Measurements from ENCODE around the gene NPIPB5.
"Not testable (repeated sequence)": the region's sequence is repeated elsewhere in the genome, so short reads cannot be mapped to it uniquely, and the experiment has no call there.

The NPIPB5 gene

GRCh38 chr16:22510591-22510990 lies at the start of gene NPIPB5:
TSS of gene NPIPB5 (plus strand) at chr16:22510891. CDS start at chr16:22513802, 2,911 bp downstream.
- DNase-seq; in situ Hi-C loops (cut with MboI; ENCODE audit: low pct_unique_long_range_greater_than_20kb, low sequenced_read_pairs): not testable (repeated sequence)

DNA sequence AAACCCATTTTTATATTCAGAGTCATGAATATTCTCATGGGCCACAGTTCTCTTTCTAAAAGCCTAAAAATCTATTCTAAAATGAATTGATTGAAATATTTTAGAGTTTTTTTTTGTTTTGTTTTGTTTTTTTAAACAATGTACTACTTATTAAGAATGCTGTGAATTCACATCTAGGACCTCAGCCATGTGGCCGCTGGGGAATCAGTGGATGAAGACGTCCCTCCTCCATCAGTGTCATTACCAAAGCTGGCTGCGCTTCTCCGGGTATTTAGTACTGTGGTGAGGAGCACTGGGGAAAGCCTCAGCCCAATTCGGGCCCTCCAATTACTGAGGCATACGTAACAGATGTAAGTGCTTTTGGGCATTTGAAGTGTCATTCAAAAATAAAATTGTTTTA lies 41.8 kb upstream of the NPIPB5 start:
- in situ Hi-C loops (cut with MboI; ENCODE audit: low pct_unique_long_range_greater_than_20kb, low sequenced_read_pairs); DNase-seq: not testable (repeated sequence)

GRCh38 chr16:22537996-22538395 lies 27.3 kb downstream of the NPIPB5 start:
- in situ Hi-C loops (cut with MboI; ENCODE audit: low pct_unique_long_range_greater_than_20kb, low sequenced_read_pairs); DNase-seq: not testable (repeated sequence)

DNA sequence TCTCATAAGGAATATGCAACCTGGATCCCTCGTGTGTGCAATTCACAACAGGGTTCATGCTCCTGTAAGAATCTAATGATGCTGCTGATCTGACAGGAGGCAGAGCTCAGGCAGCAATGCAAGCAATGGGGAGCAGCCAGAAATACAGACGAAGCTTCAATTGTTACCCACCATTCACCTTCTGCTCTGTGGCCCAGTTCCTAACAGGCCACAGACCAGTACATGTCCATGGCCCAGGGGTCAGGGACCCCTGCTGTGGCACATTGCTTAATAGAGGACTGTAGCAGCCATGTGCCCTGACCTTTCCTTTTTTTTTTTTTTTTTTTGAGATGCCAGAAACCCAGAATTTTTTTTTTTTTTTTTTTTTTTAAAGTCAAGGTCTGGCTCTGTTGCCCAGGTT lies 34.1 kb downstream of the NPIPB5 start:
- DNase-seq; in situ Hi-C loops (cut with MboI; ENCODE audit: low pct_unique_long_range_greater_than_20kb, low sequenced_read_pairs): not testable (repeated sequence)

- in situ Hi-C loops (cut with MboI; ENCODE audit: low pct_unique_long_range_greater_than_20kb, low sequenced_read_pairs); DNase-seq: not testable (repeated sequence)
These were observed 35.9 kb downstream of the NPIPB5 start for GRCh38 chr16:22546630-22547029.

- in situ Hi-C loops (cut with MboI; ENCODE audit: low pct_unique_long_range_greater_than_20kb, low sequenced_read_pairs); DNase-seq: not testable (repeated sequence)
These were observed 36.6 kb downstream of the NPIPB5 start for GRCh38 chr16:22547170-22547765.

DNA sequence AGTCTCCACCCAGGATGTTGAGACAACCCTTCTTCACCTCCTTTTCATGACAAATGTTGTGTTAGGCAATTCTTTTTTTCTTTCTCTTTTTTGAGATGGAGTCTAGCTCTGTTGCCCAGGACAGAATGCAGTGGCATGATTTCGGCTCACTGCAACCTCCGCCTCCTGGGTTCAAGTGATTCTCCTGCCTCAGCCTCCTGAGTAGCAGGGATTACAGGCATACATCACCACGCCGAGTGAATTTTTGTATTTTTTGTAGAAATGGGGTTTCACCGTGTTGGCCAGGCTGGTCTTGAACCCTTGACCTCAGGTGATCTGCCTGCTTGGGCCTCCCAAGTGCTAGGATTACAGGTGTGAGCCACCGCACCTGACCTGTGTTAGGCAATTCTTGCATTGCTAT lies 39.2 kb downstream of the NPIPB5 start:
- in situ Hi-C loops (cut with MboI; ENCODE audit: low pct_unique_long_range_greater_than_20kb, low sequenced_read_pairs); DNase-seq: not testable (repeated sequence)

- in situ Hi-C loops (cut with MboI; ENCODE audit: low pct_unique_long_range_greater_than_20kb, low sequenced_read_pairs); DNase-seq: not testable (repeated sequence)
These were observed 40.5 kb downstream of the NPIPB5 start for GRCh38 chr16:22551143-22551542.

DNA sequence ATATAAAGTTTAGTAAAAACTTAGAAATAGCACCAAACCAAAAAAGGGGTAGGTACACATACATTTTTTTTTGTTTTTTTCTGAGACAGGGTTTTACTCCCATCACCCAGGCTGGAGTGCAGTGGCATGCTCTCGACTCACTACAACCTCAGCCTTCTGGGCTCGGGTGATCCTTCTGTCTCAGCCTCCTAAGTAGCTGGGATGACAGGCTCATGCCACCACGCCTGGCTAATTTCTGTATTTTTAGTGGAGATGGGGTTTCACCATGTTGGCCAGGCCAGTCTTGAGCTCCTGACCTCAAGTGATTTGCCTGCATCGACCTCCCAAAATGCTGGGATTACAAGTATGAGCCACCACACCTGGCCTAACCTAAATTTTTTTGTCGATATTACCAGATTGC lies 41.0 kb downstream of the NPIPB5 start:
- in situ Hi-C loops (cut with MboI; ENCODE audit: low pct_unique_long_range_greater_than_20kb, low sequenced_read_pairs); DNase-seq: not testable (repeated sequence)

- DNase-seq; in situ Hi-C loops (cut with MboI; ENCODE audit: low pct_unique_long_range_greater_than_20kb, low sequenced_read_pairs): not testable (repeated sequence)
These were observed 46.1 kb downstream of the NPIPB5 start for GRCh38 chr16:22556759-22557158.

Measured in KBM-7 (cell line).